Ovary (tissue), 9 donors: ENCODE measurements around the gene JPH3. TPM values are rescaled to one million over a fixed set of nuclear protein-coding genes. Genes with fewer than 3 reads are reported as not detected.

Experiments
- DNase-seq, 5 donors: peaks; one replicate each; pipeline ENCODE4 v3.0.0-alpha.2; 2019 to 2020
- H3K27ac ChIP-seq, 2 donors: fragments of 200-600 bp; one replicate each; pipeline versions ENCODE4 v1.5.1 to v1.8.0; 2019 to 2022
- H3K27me3 ChIP-seq: fragments of 200-600 bp; one replicate; pipeline ENCODE4 v1.8.0; 2022
- H3K36me3 ChIP-seq: fragments of 200-600 bp; sonication (generic); one replicate; pipeline ENCODE4 v1.5.1; 2019
- H3K4me1 ChIP-seq: one replicate; pipeline ENCODE4 v1.8.1; 2013; ENCODE audit warnings: mild to moderate bottlenecking, moderate library complexity; ENCODE audit not compliant: insufficient read depth
- H3K4me3 ChIP-seq: fragments of 200-600 bp; sonication (generic); one replicate; pipeline ENCODE4 v1.5.1; 2017
- H3K9me3 ChIP-seq, 2 donors: fragments of 200-600 bp in 1 of 2; sonication (generic) in 1 of 2; one replicate each; pipeline versions ENCODE4 v1.5.1 to v1.8.1; 2013 to 2019; ENCODE audit warnings: mild to moderate bottlenecking in 1 of 2, moderate library complexity in 1 of 2
- EP300 ChIP-seq: sonication (generic); formaldehyde crosslinking; IDR thresholded peaks from one replicate; pipeline ENCODE4 v1.6.1; 2017; ENCODE audit warnings: antibody characterized with exemption
- POLR2A ChIP-seq: fragments of 450-650 bp; IDR thresholded peaks from one replicate; pipeline ENCODE4 v1.6.1; 2017; ENCODE audit warnings: antibody characterized with exemption, mild to moderate bottlenecking, moderate library complexity
- WGBS, 3 donors: extraction: QIAGEN DNeasy Blood & Tissue Kit in 1 of 3; methylation state at CpG; one replicate each; pipeline versions ENCODE4 v1.1.5 to v1.1.7; 2013 to 2017; 5-methylcytosine and 5-hydroxymethylcytosine counted together
- intact Hi-C, 4 donors: fragments of 100-400 bp; cut with DNase I; formaldehyde crosslinking; loops; one replicate each; pipeline versions ENCODE4 v1.11.0 to v1.15.1; 2022 to 2023
- polyA plus RNA-seq, 2 donors: library from polyadenylated mRNA; stranded (reverse); fragments of 200-250 nt in 1 of 2; fragments of 350-450 nt in 1 of 2; fragmentation: Illumina TruSeq in 1 of 2; extraction: RNeasy Lipid Tissue Mini Kit (QIAGEN cat#74804) in 1 of 2; gene quantifications; one replicate each; pipeline ENCODE4 v1.2.3, GENCODE V29; 2013 to 2014
- total RNA-seq, 7 donors: library from RNA; depleted of rRNA in 2 of 7; stranded (reverse); fragments of >200 nt in 2 of 7; fragmentation: NEBNext Ultra II Directional in 3 of 7; extraction: Animal tissue kit (Norgen Biotek cat#: 25700) in 3 of 7; gene quantifications; one replicate each; pipeline versions ENCODE4 v1.1.0 to v1.2.4, GENCODE V29; 2016 to 2023
- TF ChIP-seq, protein P1 (sequence below), 3 donors: fragments of 450-650 bp in 2 of 3; fragments of 200-600 bp in 1 of 3; IDR thresholded peaks; one replicate each; pipeline versions ENCODE4 v1.5.1 to v1.8.0; 2016 to 2022; ENCODE audit warnings: antibody characterized with exemption in 3 of 3, mild to moderate bottlenecking in 1 of 3
- donor health status: DM: no; HTN: no; CAD: no; lungs with moderate emphysema.
- donor health status: DM: no; HTN: no; CAD: no.
- donor health status: Bipolar disorder and iron deficiency.
- donor health status: DM: yes; HTN: yes; CAD: no.
- donor health status: DM: no; HTN: no; CAD: no.
- donor health status: DM: yes; HTN: yes; CAD: no.

The JPH3 gene
- total and polyA plus RNA-seq, 9 donors, result 0.11 to 0.62 (median 0.30) TPM; not detected in 3

DNA sequence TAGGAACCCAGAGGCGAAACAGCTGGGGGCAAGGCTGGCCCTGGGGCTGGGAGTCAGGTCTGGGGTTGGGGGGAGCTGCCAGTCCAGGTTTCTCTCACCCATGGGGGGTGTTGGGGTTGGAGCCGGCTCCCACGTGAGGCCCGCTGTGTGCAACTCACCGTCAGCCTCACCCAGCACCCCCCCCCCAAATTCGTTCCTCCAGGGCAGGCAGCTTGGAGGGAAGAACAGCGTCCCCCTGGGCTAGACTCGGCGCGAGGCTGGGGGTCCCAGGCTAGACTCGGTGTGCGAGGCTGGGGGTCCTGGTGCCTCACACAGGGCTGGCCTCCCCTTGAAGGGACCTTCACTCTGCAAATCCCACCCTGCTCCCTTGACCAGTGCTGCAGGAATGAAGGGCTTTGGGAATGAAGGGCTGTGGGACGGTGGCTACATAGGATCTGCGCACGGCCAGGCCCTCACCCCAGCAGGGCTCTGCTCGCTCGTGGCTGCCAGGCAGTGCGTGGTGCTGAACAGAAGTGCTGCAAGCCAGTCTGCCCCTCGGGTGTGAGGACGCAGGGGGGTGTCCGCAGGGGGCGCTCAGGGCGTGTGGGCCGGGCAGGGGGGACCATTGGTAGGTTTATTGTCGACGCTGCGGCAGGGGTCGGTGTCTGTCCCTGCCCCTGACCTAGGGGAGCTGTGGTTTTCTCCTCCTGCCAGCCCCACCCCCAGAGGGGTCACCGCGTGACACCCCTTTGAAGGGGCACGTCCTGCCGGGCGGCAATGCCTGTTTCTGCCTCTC lies 88.8 kb downstream of the JPH3 start:
- intact Hi-C loops, result loop anchor here in 1 of 4 donors (10.0 kb wide), 1 partner anchor 64 kb away; no protein-coding TSS in a partner anchor
- H3K4me3 ChIP-seq, result no peak overlapping the region
- H3K27me3 ChIP-seq, result no peaks in the 10 kb centered on the region
- 40 to 47% (median 43%) methylated on average over 28 to 33 of the region's 33 CpGs for WGBS, 3 donors
- no peaks in the 10 kb centered on the region for H3K9me3 ChIP-seq
- no peak overlapping the region for H3K27ac ChIP-seq
- H3K36me3 ChIP-seq, result no peaks in the 10 kb centered on the region
- no peaks in the 10 kb centered on the region for H3K4me1 ChIP-seq
- TF ChIP-seq, protein P1, sequence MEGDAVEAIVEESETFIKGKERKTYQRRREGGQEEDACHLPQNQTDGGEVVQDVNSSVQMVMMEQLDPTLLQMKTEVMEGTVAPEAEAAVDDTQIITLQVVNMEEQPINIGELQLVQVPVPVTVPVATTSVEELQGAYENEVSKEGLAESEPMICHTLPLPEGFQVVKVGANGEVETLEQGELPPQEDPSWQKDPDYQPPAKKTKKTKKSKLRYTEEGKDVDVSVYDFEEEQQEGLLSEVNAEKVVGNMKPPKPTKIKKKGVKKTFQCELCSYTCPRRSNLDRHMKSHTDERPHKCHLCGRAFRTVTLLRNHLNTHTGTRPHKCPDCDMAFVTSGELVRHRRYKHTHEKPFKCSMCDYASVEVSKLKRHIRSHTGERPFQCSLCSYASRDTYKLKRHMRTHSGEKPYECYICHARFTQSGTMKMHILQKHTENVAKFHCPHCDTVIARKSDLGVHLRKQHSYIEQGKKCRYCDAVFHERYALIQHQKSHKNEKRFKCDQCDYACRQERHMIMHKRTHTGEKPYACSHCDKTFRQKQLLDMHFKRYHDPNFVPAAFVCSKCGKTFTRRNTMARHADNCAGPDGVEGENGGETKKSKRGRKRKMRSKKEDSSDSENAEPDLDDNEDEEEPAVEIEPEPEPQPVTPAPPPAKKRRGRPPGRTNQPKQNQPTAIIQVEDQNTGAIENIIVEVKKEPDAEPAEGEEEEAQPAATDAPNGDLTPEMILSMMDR (IDR thresholded peaks at IDR 0.05), result no peak
- TF ChIP-seq POLR2A, result no peak
- no peak for TF ChIP-seq EP300
- DNase-seq, result no peak

DNA sequence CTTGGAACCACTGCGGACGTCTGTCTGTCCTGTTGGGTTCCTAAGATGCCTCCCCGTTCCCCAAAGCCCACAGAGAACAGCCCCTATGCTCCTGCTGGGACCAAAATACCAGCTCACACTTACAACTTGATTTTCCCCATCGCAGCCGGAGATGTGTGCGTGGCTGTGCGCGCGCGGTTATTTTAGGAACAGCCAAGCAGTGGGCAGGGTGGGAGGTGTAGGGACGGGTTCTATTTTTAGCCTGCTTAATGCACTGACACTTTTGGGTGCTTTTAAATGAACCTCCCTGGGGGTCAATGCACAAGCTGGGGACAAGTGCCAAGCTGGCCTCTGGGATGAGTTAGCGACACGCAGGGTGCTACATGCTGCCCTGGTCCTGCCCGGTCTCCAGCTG lies 89.4 kb downstream of the JPH3 start:
- H3K4me3 ChIP-seq, result no peak overlapping the region
- no peaks in the 10 kb centered on the region for H3K27me3 ChIP-seq
- no peak for DNase-seq
- intact Hi-C loops, result loop anchor here in 1 of 4 donors (10.0 kb wide), 1 partner anchor 63 kb away; no protein-coding TSS in a partner anchor
- TF ChIP-seq EP300 (no peak), POLR2A (no peak)
- TF ChIP-seq, protein P1 (IDR thresholded peaks at IDR 0.05), result no peak
- no peaks in the 10 kb centered on the region for H3K9me3 ChIP-seq
- H3K27ac ChIP-seq, result no peak overlapping the region
- 35 to 61% (median 49%) methylated on average over 14 of the region's 14 CpGs for WGBS, 3 donors
- no peaks in the 10 kb centered on the region for H3K36me3 ChIP-seq
- H3K4me1 ChIP-seq, result no peaks in the 10 kb centered on the region

DNA sequence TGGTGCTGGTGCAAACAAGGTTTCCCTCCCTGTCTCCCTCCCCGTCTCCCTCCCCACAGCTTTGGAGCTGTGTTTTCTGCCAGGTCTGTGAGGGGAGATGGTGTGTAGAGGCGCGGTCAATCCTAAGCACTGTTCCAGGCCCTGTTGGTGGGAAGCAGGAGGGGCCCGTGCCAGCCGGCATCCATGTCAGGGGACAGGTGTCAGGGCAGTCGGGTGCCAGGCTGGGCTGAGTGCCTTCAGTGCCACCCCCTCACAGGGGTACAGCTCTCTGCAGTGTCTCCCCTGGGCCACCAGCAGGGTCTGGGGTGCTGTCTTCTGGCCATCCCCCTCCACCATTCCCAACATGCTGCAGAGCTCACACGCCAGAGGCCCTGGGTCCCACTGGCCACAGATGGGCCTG lies 89.9 kb downstream of the JPH3 start:
- DNase-seq, result no peak
- Histone ChIP-seq H3K4me3 (no peak overlapping the region), H3K9me3 (no peaks in the 10 kb centered on the region), H3K27me3 (no peaks in the 10 kb centered on the region), H3K27ac (no peak overlapping the region), H3K36me3 (no peaks in the 10 kb centered on the region), H3K4me1 (no peaks in the 10 kb centered on the region)
- WGBS, 3 donors, result 71 to 78% (median 73%) methylated on average over 6 to 7 of the region's 7 CpGs
- intact Hi-C loops, result loop anchor here in 1 of 4 donors (10.0 kb wide), 1 partner anchor 63 kb away; no protein-coding TSS in a partner anchor
- TF ChIP-seq EP300, result no peak
- no peak for TF ChIP-seq POLR2A
- TF ChIP-seq, protein P1 (IDR thresholded peaks at IDR 0.05), result no peak

DNA sequence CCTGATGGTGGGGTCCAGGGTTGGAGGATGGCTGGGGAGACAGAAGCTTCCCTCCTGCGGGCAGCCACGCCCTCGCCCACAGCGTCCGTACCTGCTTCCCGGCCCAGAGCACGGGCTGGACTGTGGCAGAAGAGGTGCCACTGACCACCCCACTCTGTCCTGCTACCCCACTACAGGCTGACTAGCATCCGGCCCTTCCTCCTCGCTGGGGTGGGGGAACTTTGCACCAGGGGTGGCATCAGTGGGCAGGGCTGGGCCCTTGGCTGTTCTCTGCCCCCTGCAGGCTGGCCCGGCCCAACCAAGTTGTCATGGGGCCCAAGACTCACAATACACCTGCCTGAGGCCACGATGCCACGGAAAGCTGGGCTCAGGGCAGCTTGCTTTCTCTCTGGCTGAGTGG lies 90.4 kb downstream of the JPH3 start:
- intact Hi-C loops, result loop anchor here in 1 of 4 donors (10.0 kb wide), 1 partner anchor 62 kb away; no protein-coding TSS in a partner anchor
- H3K4me3 ChIP-seq, result no peak overlapping the region
- no peak for DNase-seq
- no peaks in the 10 kb centered on the region for H3K4me1 ChIP-seq
- WGBS, 3 donors, result 74 to 83% (median 80%) methylated on average over 12 of the region's 12 CpGs
- TF ChIP-seq, protein P1 (IDR thresholded peaks at IDR 0.05), result no peak
- TF ChIP-seq EP300 (no peak), POLR2A (no peak)
- H3K36me3 ChIP-seq, result no peaks in the 10 kb centered on the region
- no peaks in the 10 kb centered on the region for H3K9me3 ChIP-seq
- H3K27ac ChIP-seq, result no peak overlapping the region
- H3K27me3 ChIP-seq, result no peaks in the 10 kb centered on the region
